HCT116 (cell line): ENCODE data around the gene FBXW2. TPM values are rescaled to one million over a fixed set of nuclear protein-coding genes. Genes with fewer than 3 reads are reported as not detected.

ENCODE experiments used
- ATAC-seq: fragments of 200-7000 bp; cut with Tn5 transposase; 2 replicates; pipeline ENCODE4 v1.9.1; 2020; ENCODE audit warnings: mild to moderate bottlenecking, moderate library complexity
- BruUV-seq: library from RNA; stranded (reverse); fragments of 400-500 nt; replicated peaks from 2 replicates; lab custom pipeline; 2021; lab: Mats Ljungman, UMichigan
- CTCF ChIA-PET: fragments of 300-600 bp; sonication (Branson Sonifier 250); formaldehyde crosslinking; loops from one replicate; lab custom pipeline; 2021; ENCODE audit warnings: antibody characterized with exemption; lab: Charles Lee
- POLR2A ChIA-PET: fragments of 300-600, 350-600 bp; sonication (Branson Sonifier 250); formaldehyde crosslinking; loops from one replicate; lab custom pipeline; 2021; ENCODE audit warnings: antibody characterized with exemption; lab: Charles Lee
- RAD21 ChIA-PET, 2 experiments: fragments of 300-600 bp; sonication (Branson Sonifier 250); formaldehyde crosslinking; loops; one replicate each; lab custom pipeline; 2023; ENCODE audit warnings: low total read pairs in 2 of 2; ENCODE audit not compliant: uncharacterized antibody in 2 of 2, unreplicated experiment in 2 of 2, low non-redundant PET in 1 of 2; lab: Charles Lee
- DNase-seq: peaks from one replicate; pipeline ENCODE4 v3.0.0-alpha.2; 2010; ENCODE audit warnings: low read depth, low spot score
- H2AFZ ChIP-seq: fragments of 200-600 bp; shearing (Covaris generic), sonication (generic); 2 replicates; pipeline ENCODE4 v1.6.1; 2017; ENCODE audit warnings: low read depth, mixed run types, mixed read lengths, antibody characterized with exemption, low read length; ENCODE audit not compliant: poor library complexity, severe bottlenecking
- H3K27ac ChIP-seq: 2 replicates; pipeline ENCODE4 v1.5.1; 2012; ENCODE audit warnings: low read depth, low read length
- H3K27me3 ChIP-seq: fragments of 200-600 bp; sonication (generic); 2 replicates; pipeline ENCODE4 v1.6.1; 2016; ENCODE audit warnings: mixed run types, low read length, mixed read lengths; ENCODE audit not compliant: insufficient read depth
- H3K36me3 ChIP-seq, 2 experiments: fragments of 200-500 bp in 1 of 2; fragments of 200-600 bp in 1 of 2; sonication (Bioruptor generic) in 1 of 2; sonication (generic) in 1 of 2; 2 replicates each; pipeline versions ENCODE4 v1.5.1 to v1.6.1; 2014 to 2016; ENCODE audit warnings: low read length in 2 of 2, inconsistent platforms in 1 of 2, mixed read lengths in 1 of 2, mixed run types in 1 of 2; ENCODE audit not compliant: insufficient read depth in 2 of 2, control insufficient read depth in 1 of 2
- H3K4me1 ChIP-seq, 2 experiments: fragments of 200-600 bp in 1 of 2; sonication (generic) in 1 of 2; 2 replicates each; pipeline versions ENCODE4 v1.5.1 to v1.6.1; 2012 to 2017; ENCODE audit warnings: low read length in 2 of 2, inconsistent platforms in 1 of 2, mild to moderate bottlenecking in 1 of 2, mixed read lengths in 1 of 2, mixed run types in 1 of 2, moderate library complexity in 1 of 2; ENCODE audit not compliant: insufficient read depth in 2 of 2, control insufficient read depth in 1 of 2
- H3K4me2 ChIP-seq: fragments of 200-600 bp; sonication (generic); 2 replicates; pipeline ENCODE4 v1.6.1; 2017; ENCODE audit warnings: mixed run types, low read length, mixed read lengths
- H3K4me3 ChIP-seq, 2 experiments: fragments of 200-600 bp in 1 of 2; sonication (generic) in 1 of 2; replicated peaks in 1 of 2; 2 replicates each; pipeline ENCODE4 v1.5.1; 2011 to 2016; ENCODE audit warnings: low read length in 2 of 2, control low read depth in 1 of 2, low read depth in 1 of 2, mild to moderate bottlenecking in 1 of 2, mixed read lengths in 1 of 2, mixed run types in 1 of 2
- H3K79me2 ChIP-seq: fragments of 200-600 bp; sonication (generic); 2 replicates; pipeline ENCODE4 v1.6.1; 2017; ENCODE audit warnings: mild to moderate bottlenecking, mixed run types, low read length, moderate library complexity, mixed read lengths; ENCODE audit not compliant: insufficient read depth
- H3K9ac ChIP-seq: fragments of 200-600 bp; sonication (generic); 2 replicates; pipeline ENCODE4 v1.6.1; 2016; ENCODE audit warnings: low read length, mixed read lengths
- H3K9me2 ChIP-seq: fragments of 200-600 bp; sonication (generic), shearing (Covaris generic); 2 replicates; pipeline ENCODE4 v1.6.1; 2017; ENCODE audit warnings: mixed run types, mild to moderate bottlenecking, moderate library complexity; ENCODE audit not compliant: insufficient read depth
- H3K9me3 ChIP-seq, 2 experiments: fragments of 200-500 bp in 1 of 2; fragments of 200-600 bp in 1 of 2; sonication (Bioruptor generic) in 1 of 2; sonication (generic) in 1 of 2; 2 replicates each; pipeline ENCODE4 v1.6.1; 2014 to 2017; ENCODE audit warnings: low read length in 2 of 2, mixed read lengths in 2 of 2, inconsistent platforms in 1 of 2, low read depth in 1 of 2, mild to moderate bottlenecking in 1 of 2, mixed run types in 1 of 2, moderate library complexity in 1 of 2; ENCODE audit not compliant: control insufficient read depth in 1 of 2, insufficient read depth in 1 of 2
- H4K20me1 ChIP-seq: fragments of 200-600 bp; sonication (generic), shearing (Covaris generic); 2 replicates; pipeline ENCODE4 v1.6.1; 2017; ENCODE audit warnings: mixed run types, mild to moderate bottlenecking, moderate library complexity; ENCODE audit not compliant: insufficient read depth
- CBX3 ChIP-seq: IDR thresholded peaks from 2 replicates; pipeline ENCODE4 v1.6.1; 2012; ENCODE audit warnings: low read depth
- EGR1 ChIP-seq: IDR thresholded peaks from 2 replicates; pipeline ENCODE4 v1.6.1; 2012; ENCODE audit warnings: low read depth
- EZH2phosphoT487 ChIP-seq: fragments of 200-600 bp; IDR thresholded peaks from 2 replicates; pipeline ENCODE4 v1.6.1; 2018; ENCODE audit warnings: antibody characterized with exemption, borderline replicate concordance
- RAD21 ChIP-seq: IDR thresholded peaks from 2 replicates; pipeline ENCODE4 v1.6.1; 2012; ENCODE audit warnings: low read depth, mild to moderate bottlenecking
- SRF ChIP-seq: IDR thresholded peaks from 2 replicates; pipeline ENCODE4 v1.6.1; 2012; ENCODE audit warnings: low read depth
- TCF7L2 ChIP-seq: IDR thresholded peaks from 2 replicates; pipeline ENCODE4 v1.7.0; 2011; ENCODE audit warnings: borderline replicate concordance, inconsistent platforms; ENCODE audit not compliant: insufficient read depth, insufficient read length; ENCODE audit errors: extremely low read depth
- YY1 ChIP-seq: IDR thresholded peaks from 2 replicates; pipeline ENCODE4 v1.6.1; 2011; ENCODE audit warnings: low read length, low read depth, moderate library complexity, mild to moderate bottlenecking; ENCODE audit not compliant: insufficient replicate concordance; ENCODE audit errors: extremely low read depth
- ZNF274 ChIP-seq: fragments of 200-500 bp; sonication (Bioruptor generic); IDR thresholded peaks from 2 replicates; pipeline ENCODE4 v1.6.1; 2014; ENCODE audit warnings: mild to moderate bottlenecking, low read depth, low read length, inconsistent platforms
- intact Hi-C: fragments of 100-400 bp; cut with micrococcal nuclease; formaldehyde crosslinking; loops from 2 replicates; pipeline ENCODE4 v1.10.0; 2022
- total RNA-seq: library from RNA; stranded (reverse); gene quantifications from one replicate; pipeline ENCODE4 v1.2.1, GENCODE V29; 2021; ENCODE audit not compliant: unreplicated experiment
- TF ChIP-seq, protein P1 (sequence below): IDR thresholded peaks from 2 replicates; pipeline ENCODE4 v1.6.1; 2012; ENCODE audit warnings: low read depth

Gene FBXW2
- total RNA-seq, 1 experiment from 2014 or later, result 59.6 TPM

DNA sequence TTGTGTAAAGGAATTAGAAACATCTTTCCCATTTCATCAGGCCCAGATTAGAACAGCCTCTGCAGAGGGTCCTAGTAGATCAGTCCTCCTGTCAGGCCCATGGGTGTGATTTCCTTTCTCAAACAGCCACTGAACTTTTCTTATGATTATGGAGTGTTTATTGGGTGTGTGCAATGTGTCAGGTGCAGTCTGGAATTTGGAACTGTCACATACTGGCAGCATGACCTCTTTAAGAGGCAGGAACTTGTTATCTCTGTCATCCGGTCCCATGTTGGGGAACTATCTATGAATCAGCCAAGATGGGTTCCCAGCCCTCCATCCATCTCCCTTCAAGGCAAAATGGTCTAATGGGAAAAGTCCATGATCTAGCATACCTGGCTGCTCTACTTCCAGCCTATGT, 67.3 kb downstream of the FBXW2 start:
- Histone ChIP-seq H3K4me1 (0 out of 4 replicates have a peak, but pooled peaks cover 2 to 4% of the 10 kb centered on the region in 2 experiments), H3K9me2 (no peaks in the 10 kb centered on the region), H2AFZ (no peak overlapping the region), H3K4me3 (no peak overlapping the region), H3K27me3 (no peaks in the 10 kb centered on the region), H3K9ac (no peak overlapping the region), H3K79me2 (no peaks in the 10 kb centered on the region), H3K36me3 (no peaks in the 10 kb centered on the region), H3K4me2 (no peak overlapping the region), H4K20me1 (no peaks in the 10 kb centered on the region), H3K27ac (no peak overlapping the region), H3K9me3 (no peaks in the 10 kb centered on the region)
- no TSS peak for BruUV-seq
- ChIA-PET CTCF (no interaction called here), POLR2A (no interaction called here), RAD21 (no interaction called here)
- TF ChIP-seq CBX3 (no peak), EGR1 (no peak), YY1 (no peak), SRF (no peak), RAD21 (no peak), ZNF274 (no peak), EZH2phosphoT487 (no peak), TCF7L2 (no peak)
- TF ChIP-seq, protein P1, sequence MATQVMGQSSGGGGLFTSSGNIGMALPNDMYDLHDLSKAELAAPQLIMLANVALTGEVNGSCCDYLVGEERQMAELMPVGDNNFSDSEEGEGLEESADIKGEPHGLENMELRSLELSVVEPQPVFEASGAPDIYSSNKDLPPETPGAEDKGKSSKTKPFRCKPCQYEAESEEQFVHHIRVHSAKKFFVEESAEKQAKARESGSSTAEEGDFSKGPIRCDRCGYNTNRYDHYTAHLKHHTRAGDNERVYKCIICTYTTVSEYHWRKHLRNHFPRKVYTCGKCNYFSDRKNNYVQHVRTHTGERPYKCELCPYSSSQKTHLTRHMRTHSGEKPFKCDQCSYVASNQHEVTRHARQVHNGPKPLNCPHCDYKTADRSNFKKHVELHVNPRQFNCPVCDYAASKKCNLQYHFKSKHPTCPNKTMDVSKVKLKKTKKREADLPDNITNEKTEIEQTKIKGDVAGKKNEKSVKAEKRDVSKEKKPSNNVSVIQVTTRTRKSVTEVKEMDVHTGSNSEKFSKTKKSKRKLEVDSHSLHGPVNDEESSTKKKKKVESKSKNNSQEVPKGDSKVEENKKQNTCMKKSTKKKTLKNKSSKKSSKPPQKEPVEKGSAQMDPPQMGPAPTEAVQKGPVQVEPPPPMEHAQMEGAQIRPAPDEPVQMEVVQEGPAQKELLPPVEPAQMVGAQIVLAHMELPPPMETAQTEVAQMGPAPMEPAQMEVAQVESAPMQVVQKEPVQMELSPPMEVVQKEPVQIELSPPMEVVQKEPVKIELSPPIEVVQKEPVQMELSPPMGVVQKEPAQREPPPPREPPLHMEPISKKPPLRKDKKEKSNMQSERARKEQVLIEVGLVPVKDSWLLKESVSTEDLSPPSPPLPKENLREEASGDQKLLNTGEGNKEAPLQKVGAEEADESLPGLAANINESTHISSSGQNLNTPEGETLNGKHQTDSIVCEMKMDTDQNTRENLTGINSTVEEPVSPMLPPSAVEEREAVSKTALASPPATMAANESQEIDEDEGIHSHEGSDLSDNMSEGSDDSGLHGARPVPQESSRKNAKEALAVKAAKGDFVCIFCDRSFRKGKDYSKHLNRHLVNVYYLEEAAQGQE, result no peak
- DNase-seq, result no peak
- no peak for ATAC-seq
- intact Hi-C loops, result no loop called here
